GM21723 (cell line): ENCODE results near the gene ZNF705A.
"Not testable (repeated sequence)": the region's sequence is repeated elsewhere in the genome, so short reads cannot be mapped to it uniquely, and the experiment has no call there.

ENCODE experiments used
- ATAC-seq: cut with Tn5 transposase; IDR thresholded peaks from one replicate; pipeline ENCODE4 v1.9.1; 2021; ENCODE audit warnings: mild to moderate bottlenecking, moderate library complexity; ENCODE audit not compliant: unreplicated experiment

ZNF705A gene

DNA sequence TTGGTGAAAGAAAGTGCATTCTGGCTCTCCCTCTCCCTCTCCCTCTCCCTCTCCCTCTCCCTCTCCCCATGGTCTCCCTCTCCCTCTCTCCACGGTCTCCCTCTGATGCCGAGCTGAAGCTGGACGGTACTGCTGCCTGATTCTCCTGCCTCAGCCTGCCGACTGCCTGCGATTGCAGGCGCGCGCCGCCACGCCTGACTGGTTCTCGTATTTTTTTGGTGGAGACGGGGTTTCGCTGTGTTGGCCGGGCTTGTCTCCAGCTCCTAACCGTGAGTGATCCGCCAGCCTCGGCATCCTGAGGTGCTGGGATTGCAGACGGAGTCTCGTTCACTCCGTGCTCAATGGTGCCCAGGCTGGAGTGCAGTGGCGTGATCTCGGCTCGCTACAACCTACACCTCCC, 26.5 kb downstream of the ZNF705A start:
- ATAC-seq = not testable (repeated sequence)

DNA sequence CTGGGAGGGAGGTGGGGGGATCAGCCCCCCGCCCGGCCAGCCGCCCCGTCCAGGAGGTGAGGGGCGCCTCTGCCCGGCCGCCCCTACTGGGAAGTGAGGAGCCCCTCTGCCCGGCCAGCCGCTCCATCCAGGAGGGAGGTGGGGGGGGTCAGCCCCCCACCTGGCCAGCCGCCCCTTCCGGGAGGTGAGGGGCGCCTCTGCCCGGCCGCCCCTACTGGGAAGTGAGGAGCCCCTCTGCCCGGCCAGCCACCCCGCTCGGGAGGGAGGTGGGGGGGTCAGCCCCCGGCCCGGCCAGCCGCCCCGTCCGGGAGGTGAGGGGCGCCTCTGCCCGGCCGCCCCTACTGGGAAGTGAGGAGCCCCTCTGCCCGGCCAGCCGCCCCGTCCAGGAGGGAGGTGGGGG, 27.4 kb downstream of the ZNF705A start:
- ATAC-seq = not testable (repeated sequence)

GRCh38 chr12:8188088-8188487, 31.3 kb downstream of the ZNF705A start:
- not testable (repeated sequence) for ATAC-seq

GRCh38 chr12:8197685-8198308, 41.0 kb downstream of the ZNF705A start:
- not testable (repeated sequence) for ATAC-seq

- not testable (repeated sequence) for ATAC-seq
Measured at GRCh38 chr12:8218711-8219382, 62.0 kb downstream of the ZNF705A start.

DNA sequence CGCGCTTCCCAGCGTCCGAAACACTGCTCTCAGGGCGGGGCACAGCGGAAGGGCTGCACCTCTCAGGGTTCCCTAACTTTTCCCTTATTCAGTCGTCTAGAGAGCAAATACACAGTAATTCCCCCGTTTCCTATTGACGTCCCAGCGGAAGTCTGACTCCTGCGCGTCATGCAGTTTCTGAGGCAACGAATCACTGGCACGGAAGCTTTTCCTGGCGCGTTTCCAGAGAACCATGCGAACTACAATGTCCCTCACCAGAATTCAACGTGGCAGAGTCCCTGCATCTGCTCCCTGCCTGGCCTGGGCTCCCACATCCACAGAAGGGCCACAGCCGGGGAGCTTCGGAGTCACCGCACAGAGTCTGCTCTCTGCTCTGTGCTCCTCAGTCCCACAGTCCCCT, 64.6 kb downstream of the ZNF705A start:
- ATAC-seq = not testable (repeated sequence)

DNA sequence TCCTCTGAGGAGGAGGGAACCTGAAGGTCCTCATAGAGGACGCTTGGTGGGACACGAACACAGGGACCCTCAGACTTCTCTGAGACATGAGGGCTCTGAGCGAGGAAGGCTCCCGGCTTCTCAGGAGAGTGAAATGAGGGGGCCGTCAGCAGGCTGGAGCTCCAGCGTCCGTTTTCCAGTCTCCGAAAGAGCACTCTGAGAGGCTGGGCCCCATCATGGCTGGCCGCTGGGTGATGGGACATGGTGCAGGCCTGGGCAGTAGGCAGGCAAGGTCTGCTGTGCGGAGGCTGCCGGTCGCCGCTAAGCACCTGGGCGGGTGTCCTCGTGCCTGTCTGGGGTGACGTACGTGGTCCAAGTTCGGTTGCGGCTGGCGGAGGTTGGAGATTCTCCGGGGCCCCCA, 65.0 kb downstream of the ZNF705A start:
- not testable (repeated sequence) for ATAC-seq

DNA sequence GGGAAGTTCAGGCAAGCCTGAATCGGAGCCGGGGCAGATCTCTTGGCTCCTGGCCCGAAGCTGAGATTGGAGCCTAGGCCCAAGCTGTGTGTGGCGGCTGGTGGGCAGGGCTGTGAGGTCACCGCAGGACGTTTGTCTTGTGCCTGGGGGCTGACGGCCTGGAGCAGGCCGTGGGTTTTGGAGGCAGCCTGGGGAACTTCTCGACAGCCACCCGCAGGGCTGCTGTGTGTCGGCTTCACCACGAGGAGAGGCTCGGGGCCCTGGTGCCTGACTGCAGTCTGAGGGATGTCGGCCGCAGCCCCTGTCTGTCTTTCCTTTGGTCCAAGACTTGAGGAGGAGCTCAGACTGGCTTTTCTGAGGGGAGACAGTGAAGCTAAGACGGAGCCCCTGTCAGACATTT, 65.5 kb downstream of the ZNF705A start:
- ATAC-seq = not testable (repeated sequence)

DNA sequence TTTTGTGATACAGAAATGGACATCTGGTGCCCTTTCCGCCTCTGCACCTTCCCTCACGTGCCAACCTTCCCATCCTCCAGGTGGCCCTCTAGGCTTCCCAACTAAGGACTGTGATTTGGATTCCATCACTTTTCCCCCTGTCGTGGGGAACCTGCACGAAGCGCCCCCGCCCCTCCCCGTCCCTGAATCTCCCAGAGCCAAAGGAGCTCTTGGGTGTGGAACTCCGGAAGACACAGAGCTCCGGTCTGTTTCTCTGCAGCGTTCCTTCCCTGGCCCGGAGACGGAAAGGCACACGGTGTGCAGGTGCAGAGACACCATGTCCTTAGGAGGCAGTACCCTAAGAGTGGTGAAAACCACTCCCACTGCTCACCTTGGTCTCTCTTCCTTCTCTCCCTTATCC, 66.8 kb downstream of the ZNF705A start:
- not testable (repeated sequence) for ATAC-seq

DNA sequence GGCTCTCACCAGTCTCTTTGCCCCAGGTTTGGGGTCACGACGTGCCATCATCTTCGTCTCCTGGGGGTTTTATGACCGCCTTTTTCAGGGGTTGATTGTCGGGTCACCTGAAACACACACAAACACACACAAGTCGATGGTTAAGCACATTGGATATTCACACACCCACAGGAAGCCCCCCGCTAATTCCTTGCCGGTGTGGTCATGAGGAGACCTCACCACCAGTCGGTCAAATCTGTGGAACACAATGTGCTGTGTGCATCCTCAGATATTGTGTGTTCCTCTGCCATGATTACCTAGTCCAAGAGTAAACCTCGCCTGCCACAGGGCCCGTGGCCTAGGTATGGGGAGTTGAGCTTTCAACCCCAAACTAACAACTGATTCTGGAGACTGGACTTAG, 68.0 kb downstream of the ZNF705A start:
- ATAC-seq = not testable (repeated sequence)

GRCh38 chr12:8226355-8226754, 69.5 kb downstream of the ZNF705A start:
- no peak for ATAC-seq

GRCh38 chr12:8226992-8227731, 70.3 kb downstream of the ZNF705A start, which contains the start of gene FAM90A1:
Gene FAM90A1, minus strand, starts transcription at chr12:8227618. Its CDS starts 2,786 bp downstream, at chr12:8224832.
- ATAC-seq = not testable (repeated sequence)

DNA sequence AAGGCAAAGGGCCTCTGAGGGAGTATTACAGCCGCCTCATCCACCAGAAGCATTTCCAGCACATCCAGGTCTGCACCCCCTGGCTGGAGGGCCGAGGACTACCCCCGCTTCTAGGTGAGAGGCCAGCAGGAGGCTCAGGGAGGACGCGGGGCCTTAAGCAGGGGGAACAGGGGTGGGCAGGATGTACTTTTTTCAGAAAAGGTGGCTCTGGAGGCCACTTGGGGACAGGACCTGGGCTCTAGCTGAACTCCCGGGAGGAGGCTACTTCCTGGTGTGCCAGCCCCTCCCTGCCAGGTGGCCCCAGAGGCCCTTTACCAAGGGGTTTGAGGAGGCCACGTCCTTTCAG, 70.9 kb downstream of the ZNF705A start:
- ATAC-seq = not testable (repeated sequence)

DNA sequence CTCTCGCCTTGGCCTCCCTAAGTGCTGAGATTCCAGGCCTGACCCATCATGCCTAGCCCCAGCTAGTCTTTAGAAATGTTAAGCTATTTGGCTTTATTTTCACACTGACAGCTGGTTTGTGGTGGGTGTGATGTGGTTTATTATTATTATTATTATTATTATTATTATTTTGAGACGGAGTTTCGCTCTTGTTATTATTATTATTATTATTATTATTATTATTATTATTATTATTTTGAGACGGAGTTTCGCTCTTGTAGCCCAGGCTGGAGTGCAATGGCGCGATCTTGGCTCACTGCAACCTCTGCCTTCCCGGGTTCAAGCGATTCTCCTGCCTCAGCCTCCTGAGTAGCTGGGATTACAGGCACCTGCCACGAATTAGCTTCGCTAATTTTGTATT, 71.8 kb downstream of the ZNF705A start:
- not testable (repeated sequence) for ATAC-seq

- ATAC-seq = not testable (repeated sequence)
Measured at GRCh38 chr12:8229486-8229885, 72.7 kb downstream of the ZNF705A start.
